ENCODE data around the gene CORIN.

CORIN gene

GRCh38 chr4:47836641-47837093, 1.2 kb downstream of the CORIN start:
- DNase-seq (ENCODE audit: low read depth in 2 of 2, low spot score in 1 of 2), result no peak

GRCh38 chr4:47835494-47835893, 2.4 kb downstream of the CORIN start:
- no peak for DNase-seq (ENCODE audit: low read depth in 2 of 2, low spot score in 1 of 2)

GRCh38 chr4:47831026-47831679, 6.7 kb downstream of the CORIN start:
- DNase-seq (ENCODE audit: low read depth in 2 of 2, low spot score in 1 of 2), result no peak

GRCh38 chr4:47830265-47831025, 7.4 kb downstream of the CORIN start:
- DNase-seq (ENCODE audit: low read depth in 2 of 2, low spot score in 1 of 2), result no peak

- no peak for DNase-seq (ENCODE audit: low read depth in 2 of 2, low spot score in 1 of 2)
Measured at GRCh38 chr4:47829438-47829837, 8.4 kb downstream of the CORIN start.

- DNase-seq (ENCODE audit: low read depth in 2 of 2, low spot score in 1 of 2), result no peak
Measured at GRCh38 chr4:47827343-47828047, 10.4 kb downstream of the CORIN start.

- no peak for DNase-seq (ENCODE audit: low read depth in 2 of 2, low spot score in 1 of 2)
Measured at GRCh38 chr4:47824840-47825239, 13.0 kb downstream of the CORIN start.

GRCh38 chr4:47819178-47819577, 18.7 kb downstream of the CORIN start:
- no peak for DNase-seq (ENCODE audit: low read depth in 2 of 2, low spot score in 1 of 2)

GRCh38 chr4:47817275-47817674, 20.6 kb downstream of the CORIN start:
- no peak for DNase-seq (ENCODE audit: low read depth in 2 of 2, low spot score in 1 of 2)

GRCh38 chr4:47816748-47817147, 21.1 kb downstream of the CORIN start:
- DNase-seq (ENCODE audit: low read depth in 2 of 2, low spot score in 1 of 2), result no peak

GRCh38 chr4:47814618-47815295, 23.1 kb downstream of the CORIN start:
- no peak for DNase-seq (ENCODE audit: low read depth in 2 of 2, low spot score in 1 of 2)

- no peak for DNase-seq (ENCODE audit: low read depth in 2 of 2, low spot score in 1 of 2)
Measured at GRCh38 chr4:47809654-47810203, 28.1 kb downstream of the CORIN start.

- no peak for DNase-seq (ENCODE audit: low read depth in 2 of 2, low spot score in 1 of 2)
Measured at GRCh38 chr4:47804598-47804997, 33.3 kb downstream of the CORIN start.

- DNase-seq (ENCODE audit: low read depth in 2 of 2, low spot score in 1 of 2), result no peak
Measured at GRCh38 chr4:47801481-47802002, 36.3 kb downstream of the CORIN start.

GRCh38 chr4:47798165-47798564, 39.7 kb downstream of the CORIN start:
- DNase-seq (ENCODE audit: low read depth in 2 of 2, low spot score in 1 of 2), result no peak

- no peak for DNase-seq (ENCODE audit: low read depth in 2 of 2, low spot score in 1 of 2)
Measured at GRCh38 chr4:47791965-47792364, 45.9 kb downstream of the CORIN start.

- no peak for DNase-seq (ENCODE audit: low read depth in 2 of 2, low spot score in 1 of 2)
Measured at GRCh38 chr4:47790105-47790504, 47.8 kb downstream of the CORIN start.

GRCh38 chr4:47788126-47788525, 49.7 kb downstream of the CORIN start:
- DNase-seq (ENCODE audit: low read depth in 2 of 2, low spot score in 1 of 2), result no peak

GRCh38 chr4:47786958-47787370, 50.9 kb downstream of the CORIN start:
- no peak for DNase-seq (ENCODE audit: low read depth in 2 of 2, low spot score in 1 of 2)

GRCh38 chr4:47785153-47785552, 52.7 kb downstream of the CORIN start:
- no peak for DNase-seq (ENCODE audit: low read depth in 2 of 2, low spot score in 1 of 2)

- no peak for DNase-seq (ENCODE audit: low read depth in 2 of 2, low spot score in 1 of 2)
Measured at GRCh38 chr4:47784222-47784621, 53.6 kb downstream of the CORIN start.

Measured in stimulated activated CD8-positive, alpha-beta memory T cell treated with anti-CD3 and anti-CD28 coated beads, Interleukin-4, amount 100 ng/mL, for 1 hour (primary cell).